Testis (tissue), 3 donors: ENCODE results near the gene SPSB4. TPM values are rescaled to one million over a fixed set of nuclear protein-coding genes. Genes with fewer than 3 reads are reported as not detected.

Experiments used
- DNase-seq: peaks from one replicate; pipeline ENCODE4 v3.0.0-alpha.2; 2019
- H3K27ac ChIP-seq, 2 donors: fragments of 200-600 bp; sonication (generic); one replicate each; pipeline ENCODE4 v1.5.1; 2019
- H3K27me3 ChIP-seq: fragments of 200-600 bp; sonication (generic); one replicate; pipeline ENCODE4 v1.5.1; 2019
- H3K36me3 ChIP-seq: fragments of 200-600 bp; sonication (generic); one replicate; pipeline ENCODE4 v1.5.1; 2017; ENCODE audit warnings: low read depth; ENCODE audit errors: missing control alignments
- H3K4me1 ChIP-seq: fragments of 200-600 bp; sonication (generic); one replicate; pipeline ENCODE4 v1.5.1; 2019
- H3K4me3 ChIP-seq, 2 donors: fragments of 200-600 bp; sonication (generic); one replicate each; pipeline ENCODE4 v1.5.1; 2017 to 2019
- H3K9me3 ChIP-seq: fragments of 200-600 bp; sonication (generic); one replicate; pipeline ENCODE4 v1.5.1; 2017
- POLR2A ChIP-seq: fragments of 450-650 bp; IDR thresholded peaks from one replicate; pipeline ENCODE4 v1.6.1; 2017; ENCODE audit warnings: antibody characterized with exemption, mild to moderate bottlenecking, moderate library complexity
- WGBS, 2 donors: methylation state at CpG; one replicate each; pipeline ENCODE4 v1.1.5; 2018; 5-methylcytosine and 5-hydroxymethylcytosine counted together
- intact Hi-C: fragments of 100-400 bp; cut with DNase I; formaldehyde crosslinking; loops from one replicate; pipeline ENCODE4 v1.15.1; 2023; ENCODE audit warnings: low total_unique reads
- polyA plus RNA-seq: library from polyadenylated mRNA; stranded (reverse); fragments of 350-450 nt; fragmentation: Illumina TruSeq; extraction: RNeasy Lipid Tissue Mini Kit (QIAGEN cat#74804); gene quantifications from one replicate; pipeline ENCODE4 v1.2.3, GENCODE V29; 2014; ENCODE audit warnings: low read depth, low replicate concordance; ENCODE audit not compliant: insufficient read depth
- total RNA-seq, 2 donors: library from RNA; depleted of rRNA; stranded (reverse); fragments of >200 nt; gene quantifications; one replicate each; pipeline ENCODE4 v1.2.3, GENCODE V29; 2016
- TF ChIP-seq, protein P1 (sequence below), 3 experiments: fragments of 450-650 bp in 2 of 3; fragments of 200-600 bp in 1 of 3; sonication (generic) in 1 of 3; IDR thresholded peaks; one replicate each; pipeline ENCODE4 v1.5.1; 2016 to 2019; ENCODE audit warnings: antibody characterized with exemption in 3 of 3, mild to moderate bottlenecking in 2 of 3, moderate library complexity in 1 of 3

SPSB4 gene
- total and polyA plus RNA-seq, 3 donors from 2014 or later, result 7.4 to 34.5 (median 10.8) TPM

DNA sequence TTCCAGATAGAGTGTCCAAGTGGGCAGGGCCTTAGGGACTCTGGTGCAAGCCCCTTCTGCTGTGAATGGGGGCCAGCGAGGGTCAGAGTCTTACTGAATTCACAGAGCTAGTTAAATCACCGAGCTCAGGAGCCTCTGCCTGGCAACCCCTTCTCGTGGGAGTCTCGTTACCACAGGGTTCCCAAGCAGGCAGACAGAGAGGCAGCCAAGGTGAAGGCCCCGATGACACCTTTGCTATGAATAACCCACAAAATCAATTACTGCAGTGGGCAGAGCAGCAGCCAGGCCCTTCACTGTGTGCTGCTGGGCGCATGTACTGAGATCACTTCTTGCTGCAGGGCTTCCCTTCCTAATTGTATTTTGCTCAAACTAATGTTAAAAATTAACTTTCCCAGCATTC is 56.9 kb downstream of the SPSB4 start:
- 73 to 82% methylated on average over 6 of the region's 6 CpGs for WGBS, 2 donors
- no peaks in the 10 kb centered on the region for H3K9me3 ChIP-seq

DNA sequence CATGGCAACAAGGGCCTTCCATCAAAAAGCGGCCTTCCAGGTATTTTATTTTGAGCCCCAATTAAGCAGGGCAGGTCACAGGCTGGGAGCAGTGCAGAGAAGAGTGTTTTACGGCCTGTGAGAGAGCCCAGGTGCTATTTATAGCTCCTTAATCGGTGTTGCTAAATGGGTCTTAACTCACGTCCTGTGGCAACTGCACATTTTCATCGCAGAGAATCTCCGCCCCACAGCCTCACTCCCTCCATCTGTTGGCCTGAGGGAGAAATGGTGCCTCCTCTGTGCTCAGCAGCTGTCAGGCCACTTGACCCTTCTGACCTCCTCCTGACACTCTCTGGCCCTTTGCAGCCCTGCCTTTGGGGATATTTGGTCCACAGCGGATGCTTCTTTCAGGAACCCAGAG is 58.6 kb downstream of the SPSB4 start:
- Histone ChIP-seq H3K4me1 (peaks cover 5% of the 10 kb centered on the region), H3K4me3 (no peak overlapping the region), H3K27me3 (no peaks in the 10 kb centered on the region), H3K27ac (no peak overlapping the region), H3K36me3 (no peaks in the 10 kb centered on the region), H3K9me3 (no peaks in the 10 kb centered on the region)
- DNase-seq, result no peak
- intact Hi-C loops, result loop anchor here (5.0 to 10.0 kb wide), 2 partner anchors 83 to 95 kb away; no protein-coding TSS in a partner anchor
- 66 to 74% methylated on average over 7 of the region's 7 CpGs for WGBS, 2 donors
- no peak for TF ChIP-seq POLR2A
- TF ChIP-seq, protein P1, sequence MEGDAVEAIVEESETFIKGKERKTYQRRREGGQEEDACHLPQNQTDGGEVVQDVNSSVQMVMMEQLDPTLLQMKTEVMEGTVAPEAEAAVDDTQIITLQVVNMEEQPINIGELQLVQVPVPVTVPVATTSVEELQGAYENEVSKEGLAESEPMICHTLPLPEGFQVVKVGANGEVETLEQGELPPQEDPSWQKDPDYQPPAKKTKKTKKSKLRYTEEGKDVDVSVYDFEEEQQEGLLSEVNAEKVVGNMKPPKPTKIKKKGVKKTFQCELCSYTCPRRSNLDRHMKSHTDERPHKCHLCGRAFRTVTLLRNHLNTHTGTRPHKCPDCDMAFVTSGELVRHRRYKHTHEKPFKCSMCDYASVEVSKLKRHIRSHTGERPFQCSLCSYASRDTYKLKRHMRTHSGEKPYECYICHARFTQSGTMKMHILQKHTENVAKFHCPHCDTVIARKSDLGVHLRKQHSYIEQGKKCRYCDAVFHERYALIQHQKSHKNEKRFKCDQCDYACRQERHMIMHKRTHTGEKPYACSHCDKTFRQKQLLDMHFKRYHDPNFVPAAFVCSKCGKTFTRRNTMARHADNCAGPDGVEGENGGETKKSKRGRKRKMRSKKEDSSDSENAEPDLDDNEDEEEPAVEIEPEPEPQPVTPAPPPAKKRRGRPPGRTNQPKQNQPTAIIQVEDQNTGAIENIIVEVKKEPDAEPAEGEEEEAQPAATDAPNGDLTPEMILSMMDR (IDR thresholded peaks at IDR 0.05), result no peak

More for the DNA sequence above, 56.9 kb downstream of the SPSB4 start:
- DNase-seq, result no peak
- no peaks in the 10 kb centered on the region for H3K36me3 ChIP-seq
- H3K27me3 ChIP-seq, result no peaks in the 10 kb centered on the region
- H3K4me1 ChIP-seq, result peaks cover 4% of the 10 kb centered on the region
- intact Hi-C loops, result loop anchor here (10.0 kb wide), 1 partner anchor 93 kb away; no protein-coding TSS in a partner anchor
- H3K27ac ChIP-seq, result no peak overlapping the region
- TF ChIP-seq, protein P1 (IDR thresholded peaks at IDR 0.05), result no peak
- no peak for TF ChIP-seq POLR2A
- H3K4me3 ChIP-seq, result no peak overlapping the region

DNA sequence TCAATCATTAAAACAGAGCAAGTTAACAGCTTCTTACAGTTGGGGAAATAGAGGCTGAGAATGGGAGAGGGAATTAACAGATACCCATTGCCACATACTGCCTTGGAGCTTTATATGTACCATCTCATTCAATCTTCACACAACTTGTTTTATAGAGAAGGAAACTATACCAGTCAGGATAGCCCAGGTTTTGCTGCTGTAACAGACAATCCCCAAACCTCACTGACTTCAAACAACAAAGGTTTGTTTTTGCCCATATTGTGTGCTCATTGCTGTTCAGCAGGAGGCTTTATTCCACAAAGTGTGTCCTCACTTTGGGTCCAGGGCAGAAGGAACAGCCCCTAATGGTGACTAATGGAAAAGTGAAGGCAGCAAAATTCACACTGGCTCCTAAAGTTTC is 59.2 kb downstream of the SPSB4 start:
- Histone ChIP-seq H3K27ac (no peak overlapping the region), H3K27me3 (no peaks in the 10 kb centered on the region), H3K9me3 (no peaks in the 10 kb centered on the region), H3K4me3 (no peak overlapping the region), H3K36me3 (no peaks in the 10 kb centered on the region), H3K4me1 (peaks cover 6% of the 10 kb centered on the region)
- intact Hi-C loops, result loop anchor here (5.0 kb wide), 1 partner anchor 82 kb away; no protein-coding TSS in a partner anchor
- no peak for TF ChIP-seq POLR2A
- TF ChIP-seq, protein P1 (IDR thresholded peaks at IDR 0.05), result no peak
- DNase-seq, result no peak

DNA sequence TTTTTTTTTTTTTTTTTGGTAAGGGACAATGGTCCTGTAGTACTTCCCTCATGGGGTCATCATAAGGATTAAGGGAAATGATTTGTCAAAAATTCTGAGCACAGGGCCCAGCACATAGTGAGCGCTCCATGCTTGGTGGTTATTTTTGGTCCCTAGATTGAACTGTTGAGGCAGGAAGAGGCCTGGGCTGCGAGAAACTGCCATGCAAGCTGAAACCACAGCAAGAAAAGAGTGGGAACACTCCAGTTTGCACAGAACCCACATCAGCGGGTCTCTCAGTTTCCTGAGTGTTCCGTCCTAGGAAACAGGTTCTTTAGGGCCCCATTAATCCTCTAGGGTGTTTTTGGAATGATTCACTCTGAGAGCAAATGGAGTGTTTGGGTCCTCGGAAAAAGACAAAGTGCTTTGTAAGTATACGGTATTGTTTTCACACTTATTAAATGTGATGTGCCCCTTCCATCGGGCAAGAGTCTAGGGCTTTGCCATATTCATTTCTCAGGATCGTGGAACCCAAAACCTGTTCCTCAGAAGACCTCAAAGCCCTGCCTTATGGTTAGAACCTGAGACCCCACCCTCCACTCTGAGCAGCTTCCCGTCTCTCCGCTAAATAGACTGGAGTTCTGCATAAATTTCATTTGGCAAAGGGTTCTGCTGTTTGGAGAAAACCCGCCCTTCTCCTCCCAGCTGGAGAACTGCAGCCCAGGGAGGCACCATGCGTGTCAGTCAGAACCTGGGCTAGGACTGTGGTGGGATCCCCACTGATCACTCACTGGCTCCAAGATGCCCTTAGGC is 60.4 kb downstream of the SPSB4 start:
- Histone ChIP-seq H3K9me3 (no peaks in the 10 kb centered on the region), H3K36me3 (no peaks in the 10 kb centered on the region), H3K4me3 (no peak overlapping the region), H3K27ac (no peak overlapping the region), H3K27me3 (no peaks in the 10 kb centered on the region), H3K4me1 (peaks cover 6% of the 10 kb centered on the region)
- DNase-seq, result no peak
- TF ChIP-seq, protein P1 (IDR thresholded peaks at IDR 0.05), result no peak
- no peak for TF ChIP-seq POLR2A
- 92 to 93% methylated on average over 11 to 12 of the region's 12 CpGs for WGBS, 2 donors
- intact Hi-C loops, result loop anchor here (5.0 kb wide), 1 partner anchor 81 kb away; no protein-coding TSS in a partner anchor
